Lung microvascular endothelial cell (primary cell): ENCODE results near the gene PLD4. TPM values are rescaled to one million over a fixed set of nuclear protein-coding genes. Genes with fewer than 3 reads are reported as not detected.
"Not testable (repeated sequence)": the region's sequence is repeated elsewhere in the genome, so short reads cannot be mapped to it uniquely, and the experiment has no call there.

Experiments used
- DNase-seq, 2 donors: peaks; one replicate each; pipeline versions ENCODE4 v3.0.0 to v3.0.0-alpha.2; 2010; ENCODE audit warnings: low read depth in 2 of 2
- total RNA-seq: library from RNA; depleted of rRNA; stranded (reverse); fragments of >200 nt; gene quantifications from 2 replicates; pipeline ENCODE4 v1.2.1, GENCODE V29; 2014

PLD4 gene
- total RNA-seq, 1 donor from 2014 or later = not detected

DNA sequence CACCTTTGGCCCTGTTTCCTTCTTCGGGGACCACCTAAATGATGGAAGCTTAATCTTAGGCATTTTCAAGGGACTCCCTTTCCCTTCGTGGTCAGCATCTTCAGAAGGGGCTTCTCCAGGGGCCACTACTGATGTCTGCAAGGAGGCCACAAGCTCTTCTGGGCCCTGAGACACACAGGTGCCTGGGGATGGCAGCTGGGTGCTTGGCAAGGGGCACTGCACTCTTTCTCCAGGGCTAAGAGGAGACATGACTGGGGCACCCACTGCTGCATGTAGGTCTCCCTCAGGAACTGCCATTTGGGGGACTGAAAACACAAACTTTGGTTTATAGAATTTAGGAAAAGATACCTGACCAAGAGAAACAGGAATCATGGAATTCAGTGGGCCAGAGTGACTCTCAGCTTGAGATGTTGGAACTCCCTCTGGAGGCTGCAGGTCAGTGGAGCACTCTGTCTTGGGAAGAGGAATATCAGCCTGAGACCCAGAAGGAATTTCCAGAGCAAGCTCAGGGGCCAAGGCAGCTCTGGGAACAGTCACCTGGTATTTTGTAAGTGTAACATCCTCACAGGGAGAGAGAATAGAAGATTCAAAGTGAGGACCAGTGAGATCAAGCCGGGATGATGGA lies 16.0 kb downstream of the PLD4 start:
- no peak for DNase-seq

DNA sequence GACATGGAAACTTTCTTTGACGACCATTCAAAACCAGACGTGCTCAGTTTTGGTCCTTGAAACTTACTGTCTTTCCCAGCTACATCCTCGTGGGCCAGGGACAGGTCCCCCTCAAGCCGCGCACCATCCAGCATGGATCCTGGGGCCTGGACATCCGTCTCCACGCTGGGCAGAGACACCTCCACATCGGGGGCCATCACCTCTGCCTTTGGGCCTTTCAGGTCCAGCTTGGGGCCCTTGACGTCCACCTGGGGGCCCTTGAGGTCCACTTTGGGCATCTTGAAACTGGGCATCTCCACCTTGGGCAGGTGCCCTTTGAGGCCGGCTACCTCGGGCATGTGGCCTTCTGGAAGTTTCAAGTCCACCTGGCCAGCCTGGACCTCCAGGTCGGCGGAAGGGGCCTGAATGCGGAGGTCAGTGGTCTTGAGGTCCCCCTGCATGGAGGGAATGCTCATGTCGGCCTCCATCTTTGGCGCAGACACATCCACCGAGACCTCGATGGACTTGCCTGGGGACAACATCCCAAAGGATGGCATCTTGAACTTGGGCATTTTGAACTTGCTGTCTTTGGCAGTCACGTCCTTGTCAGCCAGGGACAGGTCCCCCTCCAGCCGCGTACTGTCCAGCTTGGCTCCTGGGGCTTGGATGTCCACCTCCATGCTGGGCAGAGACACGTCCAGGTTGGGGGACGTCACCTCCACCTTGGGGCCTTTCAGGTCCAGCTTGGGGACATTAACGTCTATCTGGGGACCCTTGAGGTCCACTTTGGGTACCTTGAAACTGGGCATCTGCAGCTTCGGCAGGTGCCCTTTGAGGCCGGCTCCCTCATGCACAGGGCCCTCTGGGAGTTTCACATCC lies 17.1 kb downstream of the PLD4 start:
- no peak for DNase-seq

GRCh38 chr14:104942586-104942985 lies 17.9 kb downstream of the PLD4 start:
- DNase-seq = no peak

DNA sequence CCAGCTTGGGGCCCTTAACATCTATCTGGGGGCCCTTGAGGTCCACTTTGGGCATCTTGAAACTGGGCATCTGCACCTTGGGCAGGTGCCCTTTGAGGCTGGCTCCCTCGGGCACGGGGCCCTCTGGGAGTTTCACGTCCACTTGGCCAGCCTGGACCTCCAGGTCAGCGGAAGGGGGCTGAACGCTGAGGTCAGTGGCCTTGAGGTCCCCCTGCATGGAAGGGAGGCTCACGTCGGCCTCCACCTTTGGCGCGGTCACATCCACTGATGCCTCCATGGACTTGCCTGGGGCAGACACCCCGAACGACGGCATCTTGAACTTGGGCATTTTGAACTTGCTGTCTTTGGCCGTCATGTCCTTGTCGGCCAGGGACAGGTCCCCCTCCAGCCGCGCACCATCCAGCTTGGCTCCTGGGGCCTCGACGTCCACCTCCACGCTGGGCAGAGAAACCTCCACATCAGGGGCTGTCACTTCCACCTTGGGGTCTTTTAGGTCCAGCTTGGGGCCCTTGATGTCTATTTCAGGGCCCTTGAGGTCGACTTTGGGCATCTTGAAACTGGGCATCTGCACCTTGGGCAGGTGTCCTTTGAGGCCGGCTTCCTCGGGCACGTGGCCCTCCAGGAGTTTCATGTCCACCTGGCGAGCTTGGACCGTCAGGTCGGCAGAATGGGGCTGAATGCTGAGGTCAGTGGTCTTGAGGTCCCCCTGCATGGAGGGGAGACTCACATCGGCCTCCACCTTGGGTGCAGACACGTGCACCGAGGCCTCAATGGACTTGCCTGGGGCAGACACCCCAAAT lies 18.7 kb downstream of the PLD4 start:
- DNase-seq = not testable (repeated sequence)

- DNase-seq = not testable (repeated sequence)
These were observed 19.3 kb downstream of the PLD4 start for GRCh38 chr14:104944016-104944308.

- DNase-seq = not testable (repeated sequence)
These were observed 19.9 kb downstream of the PLD4 start for GRCh38 chr14:104944436-104945205.

- DNase-seq = not testable (repeated sequence)
These were observed 20.6 kb downstream of the PLD4 start for GRCh38 chr14:104945266-104945665.

- not testable (repeated sequence) for DNase-seq
These were observed 21.6 kb downstream of the PLD4 start for GRCh38 chr14:104945986-104946965.

- not testable (repeated sequence) for DNase-seq
These were observed 22.5 kb downstream of the PLD4 start for GRCh38 chr14:104947201-104947600.

DNA sequence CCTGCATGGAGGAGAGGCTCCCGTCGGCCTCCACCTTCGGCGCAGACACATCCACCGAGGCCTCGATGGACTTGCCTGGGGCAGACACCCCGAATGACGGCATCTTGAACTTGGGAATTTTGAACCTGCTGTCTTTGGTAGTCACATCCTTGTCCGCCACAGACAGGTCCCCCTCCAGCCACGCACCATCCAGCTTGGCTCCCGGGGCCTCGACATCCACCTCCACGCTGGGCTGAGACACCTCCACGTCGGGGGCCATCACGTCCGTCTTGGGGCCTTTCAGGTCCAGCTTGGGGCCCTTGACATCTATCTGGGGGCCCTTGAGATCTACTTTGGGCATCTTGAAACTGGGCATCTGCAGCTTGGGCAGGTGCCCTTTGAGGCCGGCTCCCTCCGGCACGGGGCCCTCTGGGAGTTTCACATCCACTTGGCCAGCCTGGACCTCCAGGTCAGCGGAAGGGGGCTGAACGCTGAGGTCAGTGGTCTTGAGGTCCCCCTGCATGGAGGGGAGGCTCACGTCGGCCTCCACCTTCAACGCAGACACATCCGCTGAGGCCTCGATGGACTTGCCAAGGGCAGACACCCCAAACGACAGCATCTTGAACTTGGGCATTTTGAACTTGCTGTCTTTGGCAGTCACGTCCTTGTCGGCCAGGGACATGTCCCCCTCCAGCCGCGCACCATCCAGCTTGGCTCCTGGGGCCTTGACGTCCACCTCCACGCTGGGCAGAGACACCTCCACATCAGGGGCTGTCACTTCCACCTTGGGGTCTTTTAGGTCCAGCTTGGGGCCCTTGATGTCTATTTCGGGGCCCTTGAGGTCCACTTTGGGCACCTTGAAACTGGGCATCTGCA lies 23.4 kb downstream of the PLD4 start:
- DNase-seq = not testable (repeated sequence)

DNA sequence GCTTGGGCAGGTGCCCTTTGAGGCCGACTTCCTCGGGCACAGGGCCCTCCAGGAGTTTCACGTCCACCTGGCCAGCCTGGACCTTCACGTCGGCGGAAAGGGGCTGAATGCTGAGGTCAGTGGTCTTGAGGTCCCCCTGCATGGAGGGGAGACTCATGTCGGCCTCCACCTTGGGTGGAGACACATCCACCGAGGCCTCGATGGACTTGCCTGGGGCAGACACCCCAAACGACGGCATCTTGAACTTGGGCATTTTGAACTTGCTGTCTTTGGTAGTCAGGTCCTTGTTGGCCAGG lies 24.0 kb downstream of the PLD4 start:
- DNase-seq = no peak

DNA sequence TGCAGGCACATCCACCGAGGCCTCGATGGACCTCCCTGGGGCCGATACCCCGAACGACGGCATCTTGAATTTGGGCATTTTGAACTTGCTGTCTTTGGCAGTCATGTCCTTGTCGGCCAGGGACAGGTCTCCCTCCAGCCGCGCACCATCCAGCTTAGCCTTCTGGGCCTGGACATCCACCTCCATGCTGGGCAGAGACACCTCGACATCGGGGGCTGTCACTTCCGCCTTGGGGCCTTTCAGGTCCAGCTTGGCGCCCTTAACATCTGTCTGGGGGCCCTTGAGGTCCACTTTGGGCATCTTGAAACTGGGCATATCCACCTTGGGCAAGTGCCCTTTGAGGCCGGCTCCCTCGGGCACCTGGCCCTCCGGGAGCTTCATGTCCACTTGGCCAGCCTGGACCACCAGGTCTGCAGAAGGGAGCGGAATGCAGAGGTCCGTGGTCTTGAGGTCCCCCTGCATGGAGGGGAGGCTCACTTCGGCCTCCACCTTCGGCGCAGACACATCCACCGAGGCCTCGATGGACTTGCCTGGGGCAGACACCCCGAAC lies 24.8 kb downstream of the PLD4 start:
- DNase-seq = not testable (repeated sequence)

- no peak for DNase-seq
These were observed 25.3 kb downstream of the PLD4 start for GRCh38 chr14:104950021-104950420.

DNA sequence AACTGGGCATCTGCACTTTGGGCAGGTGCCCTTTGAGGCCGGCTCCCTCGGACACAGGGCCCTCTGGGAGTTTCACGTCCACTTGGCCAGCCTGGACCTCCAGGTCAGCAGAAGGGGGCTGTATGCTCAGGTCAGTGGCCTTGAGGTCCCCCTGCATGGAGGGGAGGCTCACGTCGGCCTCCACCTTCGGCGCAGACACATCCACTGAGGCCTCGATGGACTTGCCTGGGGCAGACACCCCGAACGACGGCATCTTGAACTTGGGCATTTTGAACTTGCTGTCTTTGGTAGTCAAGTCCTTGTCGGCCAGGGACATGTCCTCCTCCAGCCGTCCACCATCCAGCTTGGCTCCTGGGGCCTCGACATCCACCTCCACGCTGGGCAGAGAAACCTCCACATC lies 26.0 kb downstream of the PLD4 start:
- DNase-seq = not testable (repeated sequence)

DNA sequence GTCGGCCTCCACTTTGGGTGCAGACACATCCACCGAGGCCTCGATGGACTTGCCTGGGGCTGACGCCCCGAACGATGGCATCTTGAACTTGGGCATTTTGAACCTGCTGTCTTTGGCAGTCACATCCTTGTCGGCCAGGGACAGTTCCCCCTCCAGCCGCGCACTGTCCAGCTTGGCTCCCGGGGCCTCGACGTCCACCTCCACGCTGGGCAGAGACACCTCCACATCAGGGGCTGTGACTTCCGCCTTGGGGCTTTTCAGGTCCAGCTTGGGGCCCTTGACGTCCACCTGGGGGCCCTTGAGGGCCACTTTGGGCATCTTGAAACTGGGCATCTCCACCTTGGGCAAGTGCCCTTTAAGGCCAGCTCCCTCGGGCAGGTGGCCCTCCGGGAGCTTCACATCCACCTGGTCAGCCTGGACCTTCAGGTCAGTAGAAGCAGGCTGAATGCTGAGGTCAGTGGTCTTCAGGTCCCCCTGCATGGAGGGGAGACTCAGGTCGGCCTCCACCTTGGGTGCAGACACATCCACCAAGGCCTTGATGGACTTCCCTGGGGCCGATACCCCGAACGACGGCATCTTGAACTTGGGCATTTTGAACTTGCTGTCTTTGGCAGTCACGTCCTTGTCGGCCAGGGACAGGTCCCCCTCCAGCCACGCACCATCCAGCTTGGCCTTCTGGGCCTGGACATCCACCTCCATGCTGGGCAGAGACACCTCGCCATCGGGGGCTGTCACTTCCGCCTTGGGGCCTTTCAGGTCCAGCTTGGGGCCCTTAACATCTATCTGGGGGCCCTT lies 27.4 kb downstream of the PLD4 start:
- not testable (repeated sequence) for DNase-seq

GRCh38 chr14:104953097-104953496 lies 28.4 kb downstream of the PLD4 start:
- DNase-seq = no peak

DNA sequence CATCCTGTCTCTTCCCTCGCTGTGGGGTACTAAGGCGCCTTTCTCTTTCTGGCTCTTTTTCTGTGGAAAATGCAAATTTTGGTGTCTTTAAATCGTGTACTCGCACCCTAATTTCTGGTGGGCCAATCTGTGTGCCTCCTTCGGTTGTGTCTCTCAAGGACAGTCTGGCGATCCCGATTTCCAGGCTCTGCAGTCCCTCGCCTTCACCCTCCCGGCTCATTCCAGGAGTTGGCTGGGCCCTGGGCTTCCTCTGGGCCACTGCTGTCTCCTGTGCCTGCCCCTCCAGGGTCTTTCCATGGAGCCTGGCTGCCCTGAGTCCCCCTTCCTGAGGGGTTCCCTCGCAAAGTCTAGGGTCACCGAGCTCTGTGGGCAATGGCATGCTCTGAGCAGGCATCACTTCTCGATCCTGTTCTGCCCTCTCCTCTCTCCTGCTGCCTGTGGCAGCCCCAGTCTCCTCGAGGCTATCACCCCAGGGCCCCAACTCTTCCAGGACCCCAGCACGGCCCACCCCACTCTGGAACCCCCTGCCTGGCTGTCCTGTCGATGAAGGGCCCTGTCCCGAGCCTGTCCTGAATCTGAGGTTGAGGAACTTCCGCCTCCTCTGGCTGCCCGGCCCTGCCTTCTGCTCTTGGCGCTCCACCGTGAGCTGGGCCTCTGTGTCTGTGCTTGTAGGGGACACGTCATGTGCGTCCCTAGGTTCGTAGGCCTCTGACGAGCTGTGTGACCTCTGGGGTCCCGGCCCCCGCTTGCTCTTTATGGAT lies 29.4 kb downstream of the PLD4 start:
- no peak for DNase-seq
